ENCODE measurements around the gene PLEKHH2.
"Not testable (repeated sequence)": the region's sequence is repeated elsewhere in the genome, so short reads cannot be mapped to it uniquely, and the experiment has no call there.

Gene PLEKHH2

DNA sequence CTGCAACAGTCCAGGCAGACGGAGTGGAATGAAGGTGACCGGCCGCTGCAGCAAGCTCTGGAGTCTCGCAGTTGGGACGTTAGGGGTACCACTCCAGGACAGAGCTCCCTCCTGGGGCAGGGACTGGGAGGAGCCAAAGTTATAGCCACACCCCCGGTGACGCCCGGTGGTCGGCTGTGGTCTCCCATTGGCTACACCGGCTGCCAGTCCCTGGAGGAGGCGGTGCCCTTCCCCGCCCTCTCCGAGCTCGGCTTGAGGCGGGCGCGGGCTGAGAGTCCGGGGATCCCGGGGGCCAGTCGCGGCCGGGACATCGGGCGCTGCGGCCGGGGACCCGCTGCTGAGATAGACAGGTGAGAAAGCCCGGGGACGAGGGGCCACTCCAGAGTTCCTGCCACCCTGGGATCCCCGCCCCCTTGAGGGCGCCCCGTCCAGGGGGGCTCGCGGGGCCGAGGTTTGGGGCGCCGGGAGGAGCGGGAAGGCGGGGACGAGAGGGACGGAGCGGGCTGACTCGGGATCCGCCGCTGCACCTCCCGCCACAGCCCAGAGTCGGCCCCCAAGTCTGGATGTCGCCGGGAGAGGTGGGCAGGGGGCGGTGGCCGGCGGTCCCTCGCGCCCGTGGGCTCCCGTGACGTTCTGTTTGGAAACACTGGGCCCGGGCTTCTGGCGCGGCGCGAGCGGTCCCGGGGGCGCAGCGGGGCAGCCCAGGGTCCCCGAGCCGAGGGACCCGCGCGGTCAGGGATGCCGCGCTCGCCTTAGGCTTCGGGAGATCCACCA, at the start of gene PLEKHH2:
Gene PLEKHH2 (plus strand): TSS at position 231 of the 774 bp plus-strand sequence. CDS start 7,414 bp downstream, outside the sequence.
- peak; percentile 94 for DNase-seq

- DNase-seq, result no peak
Measured at GRCh38 chr2:43592443-43592842, 44.6 kb upstream of the PLEKHH2 start.

- DNase-seq, result no peak
Measured at GRCh38 chr2:43593254-43593653, 43.8 kb upstream of the PLEKHH2 start.

GRCh38 chr2:43594875-43595274, 42.2 kb upstream of the PLEKHH2 start:
- DNase-seq, result no peak

GRCh38 chr2:43595603-43596412, 41.3 kb upstream of the PLEKHH2 start, which contains the start of gene THADA:
Gene THADA, minus strand, starts transcription at chr2:43596038. Its CDS starts 3,646 bp downstream, at chr2:43592392.
- DNase-seq, result peak; percentile 99

DNA sequence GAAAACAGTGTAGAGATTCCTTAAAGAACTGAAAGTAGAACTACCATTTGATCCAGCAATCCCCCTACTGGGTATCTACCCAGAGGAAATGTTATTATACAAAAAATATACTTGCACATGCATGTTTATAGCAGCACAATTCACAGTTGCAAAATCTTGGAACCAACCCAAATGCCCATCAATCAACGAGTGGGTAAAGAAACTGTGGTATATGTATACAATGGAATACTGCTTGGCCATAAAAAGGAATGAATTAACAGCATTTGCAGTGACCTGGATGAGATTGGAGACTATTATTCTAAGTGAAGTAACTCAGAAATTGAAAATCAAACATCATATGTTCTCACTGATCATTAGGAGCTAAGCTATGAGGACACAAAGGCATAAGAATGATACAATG, 36.5 kb upstream of the PLEKHH2 start:
- DNase-seq, result not testable (repeated sequence)

- DNase-seq, result no peak
Measured at GRCh38 chr2:43604674-43605073, 32.4 kb upstream of the PLEKHH2 start.

GRCh38 chr2:43605079-43605655, 31.9 kb upstream of the PLEKHH2 start:
- no peak for DNase-seq

DNA sequence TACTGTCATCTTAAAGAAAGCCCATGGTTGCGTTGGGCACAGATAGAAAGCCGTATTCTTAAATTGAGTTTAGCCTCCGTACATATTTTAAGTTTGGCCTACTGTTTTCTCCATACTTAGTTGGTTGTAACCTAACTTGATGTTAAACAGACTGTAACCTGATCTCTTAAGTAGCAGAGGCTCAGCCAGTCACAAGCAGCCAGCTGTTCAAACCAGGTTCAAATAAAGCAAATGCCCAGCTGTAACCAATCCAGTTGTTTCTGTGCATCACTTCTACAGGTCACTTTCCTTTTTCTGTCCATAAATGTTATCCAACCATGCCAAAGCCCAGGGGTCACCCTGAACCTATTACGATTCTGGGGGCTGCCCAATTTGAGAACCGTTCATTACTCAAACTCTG, 31.2 kb upstream of the PLEKHH2 start:
- no peak for DNase-seq

GRCh38 chr2:43609290-43609918, 27.7 kb upstream of the PLEKHH2 start:
- no peak for DNase-seq

DNA sequence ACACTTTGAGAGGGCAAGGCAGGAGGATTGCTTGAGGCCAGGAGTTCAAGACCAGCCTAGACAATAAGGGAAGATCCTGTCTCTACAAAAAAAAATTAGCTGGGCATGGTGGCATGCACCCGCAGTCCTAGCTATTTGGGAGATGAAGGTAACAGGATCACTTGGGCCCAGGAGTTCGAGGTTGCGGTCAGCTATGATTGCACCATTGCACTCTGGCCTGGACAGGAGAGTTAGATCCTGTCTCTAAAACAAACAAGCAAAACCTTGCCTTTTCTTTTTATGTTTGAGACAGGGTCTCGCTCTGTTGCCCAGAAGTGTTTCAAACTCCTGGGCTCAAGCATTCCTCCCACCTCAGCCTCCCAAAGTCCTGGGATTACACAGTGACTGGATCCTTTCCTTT, 26.7 kb upstream of the PLEKHH2 start:
- no peak for DNase-seq

DNA sequence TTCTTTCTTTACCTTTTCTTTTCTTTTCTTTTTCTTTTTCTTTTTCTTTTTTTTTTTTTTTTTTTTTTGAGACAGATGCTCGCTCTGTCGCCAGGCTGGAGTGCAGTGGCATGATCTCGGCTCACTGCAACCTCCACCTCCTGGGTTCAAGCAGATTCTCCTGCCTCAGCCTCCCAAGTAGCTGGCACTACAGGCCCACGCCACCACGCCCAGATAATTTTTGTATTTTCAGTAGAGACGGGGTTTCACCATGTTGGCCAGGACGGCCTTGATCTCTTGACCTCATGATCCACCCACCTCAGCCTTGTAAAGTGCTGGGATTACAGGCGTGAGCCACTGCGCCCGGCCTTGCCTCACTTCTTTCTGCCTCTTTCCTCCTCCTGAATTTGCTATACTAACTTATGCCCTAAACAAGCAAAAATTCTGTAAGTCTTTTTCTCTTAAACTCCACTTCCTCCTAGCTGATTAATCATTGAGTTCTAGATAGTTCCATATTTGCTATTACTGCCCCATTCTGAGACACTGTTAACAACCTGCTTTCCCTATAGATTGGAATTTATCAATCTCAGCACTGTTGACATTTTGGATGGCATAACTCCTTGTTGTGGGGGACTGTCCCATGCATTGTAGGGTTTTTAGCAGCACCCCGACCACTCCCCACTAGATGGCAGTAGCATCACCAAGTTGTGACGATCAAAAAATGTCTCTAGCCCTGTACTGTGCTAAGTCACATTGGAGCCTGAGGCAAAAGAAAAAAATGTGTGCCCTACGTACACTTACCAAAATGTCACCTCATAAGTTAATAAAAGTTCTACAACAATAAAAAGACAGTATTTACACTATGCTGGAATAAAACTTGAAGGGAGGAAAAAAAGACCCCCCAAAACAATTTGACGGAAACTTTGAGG, 24.8 kb upstream of the PLEKHH2 start:
- peak; percentile 76 for DNase-seq

- no peak for DNase-seq
Measured at GRCh38 chr2:43612944-43613343, 24.1 kb upstream of the PLEKHH2 start.

DNA sequence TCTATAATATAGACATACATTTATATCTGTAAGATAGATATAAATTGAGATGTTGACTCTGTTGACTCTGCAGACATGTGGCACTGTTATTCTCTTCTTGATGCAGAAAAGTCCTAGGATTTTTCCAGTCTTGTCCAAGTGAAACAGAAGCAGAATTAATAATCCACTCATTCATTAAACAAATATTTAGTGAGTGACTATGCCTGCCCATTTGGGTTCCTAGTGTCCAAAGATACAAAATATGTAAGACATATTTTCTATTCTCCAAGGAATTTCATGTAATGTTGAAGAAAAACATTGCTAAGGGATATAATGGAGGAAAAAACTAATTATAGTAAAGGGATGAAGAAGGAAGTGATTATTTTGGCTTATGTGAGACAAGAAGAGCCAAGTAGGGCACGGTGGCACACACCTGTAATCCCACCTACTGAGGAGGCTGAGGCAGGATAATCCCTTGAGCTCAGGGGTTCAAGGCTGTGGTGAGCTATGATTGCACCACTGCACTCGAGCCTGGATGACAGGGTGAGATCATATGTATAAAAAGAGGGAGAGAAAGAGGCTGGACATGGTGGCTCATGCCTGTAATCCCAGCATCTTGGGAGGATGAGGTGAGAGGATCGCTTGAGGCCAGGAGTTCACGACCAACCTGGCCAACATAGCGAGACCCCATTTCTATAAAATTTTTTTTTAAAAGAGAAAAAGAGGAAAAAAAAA, 19.9 kb upstream of the PLEKHH2 start:
- no peak for DNase-seq

DNA sequence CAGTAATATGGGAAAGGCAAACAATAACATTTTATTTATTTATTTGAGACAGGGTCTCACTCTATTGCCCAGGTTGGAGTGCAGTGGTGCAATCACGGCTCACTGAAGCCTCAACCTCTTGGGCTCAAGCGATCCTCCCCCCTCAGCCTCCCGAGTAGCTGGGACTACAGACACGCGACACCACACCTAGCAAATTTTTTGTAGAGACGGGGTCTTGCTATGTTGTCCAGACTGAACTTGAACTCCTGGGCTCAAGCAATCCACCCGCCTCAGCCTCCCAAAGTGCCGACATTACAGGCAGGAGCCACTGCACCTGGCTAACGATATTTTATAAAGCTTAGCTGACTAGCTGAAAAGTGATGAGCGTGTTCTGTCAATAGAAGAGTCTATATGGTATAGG, 17.5 kb upstream of the PLEKHH2 start:
- DNase-seq, result no peak

GRCh38 chr2:43622931-43623451, 14.1 kb upstream of the PLEKHH2 start:
- DNase-seq, result no peak

DNA sequence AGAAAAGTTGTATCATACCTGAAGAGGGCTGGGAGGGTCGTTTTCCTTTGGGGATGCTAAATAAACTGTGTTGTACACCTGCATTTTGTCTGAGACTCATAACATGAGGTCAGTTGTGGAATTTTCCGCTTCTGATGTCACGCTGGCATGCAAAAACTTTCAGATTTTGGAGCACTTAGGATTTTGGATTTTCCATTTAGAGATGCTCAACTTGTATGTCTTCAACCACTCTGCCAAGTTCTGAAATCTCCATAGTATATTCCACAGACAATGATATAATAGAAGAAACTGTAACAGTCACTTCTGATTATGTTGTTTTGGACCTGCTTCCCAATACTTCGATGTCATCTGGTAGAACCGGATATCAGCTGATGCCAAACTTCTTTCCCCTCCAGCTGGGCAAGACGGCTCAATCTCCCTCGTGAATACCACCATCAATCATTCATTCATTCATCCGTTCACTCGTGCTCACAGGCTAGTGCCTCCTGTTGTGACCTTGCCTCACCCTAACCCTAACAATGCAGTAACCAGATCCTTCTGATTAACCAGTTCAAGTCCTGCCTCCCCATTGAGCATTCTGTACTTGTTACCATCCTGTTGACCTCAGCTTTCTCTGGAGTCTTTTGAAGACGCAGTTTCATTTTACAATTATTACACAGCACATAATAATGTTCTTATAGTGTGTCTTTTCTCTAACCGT, 5.3 kb upstream of the PLEKHH2 start:
- no peak for DNase-seq

DNA sequence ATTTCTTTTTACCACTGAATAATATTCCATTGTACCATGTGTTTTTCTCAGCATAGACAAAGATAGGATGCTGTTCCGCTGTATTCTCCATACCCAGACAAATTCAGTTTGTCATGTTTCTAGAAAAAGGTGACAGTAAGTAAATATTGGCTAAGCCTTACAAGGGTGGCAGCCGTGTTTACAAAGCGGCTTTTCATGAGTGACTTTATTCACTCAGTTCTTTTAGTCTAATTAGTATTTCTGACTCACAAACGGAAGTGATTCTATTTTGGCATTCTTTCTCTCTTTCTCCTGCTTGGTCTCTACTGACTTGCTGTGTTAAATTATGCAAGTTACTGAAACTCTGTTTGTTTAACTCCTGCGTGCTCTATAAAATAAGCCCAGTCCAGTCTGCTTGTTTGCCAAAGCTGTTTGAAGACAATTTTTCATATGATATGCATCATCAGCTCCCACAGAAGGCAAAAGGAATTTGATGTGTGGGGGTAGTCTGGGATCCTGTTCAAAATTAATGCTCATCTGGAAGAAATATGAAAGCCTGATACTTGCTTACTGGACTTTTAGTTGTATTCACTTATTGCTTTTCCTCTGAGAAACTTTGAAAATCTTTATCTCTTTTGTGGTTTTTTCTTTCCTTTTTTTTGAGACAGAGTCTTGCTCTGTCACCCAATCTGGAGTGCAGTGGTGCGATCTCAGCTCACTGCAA, 2.3 kb upstream of the PLEKHH2 start:
- DNase-seq, result no peak

GRCh38 chr2:43636153-43636552, 907 bp upstream of the PLEKHH2 start:
- DNase-seq, result not testable (repeated sequence)

DNA sequence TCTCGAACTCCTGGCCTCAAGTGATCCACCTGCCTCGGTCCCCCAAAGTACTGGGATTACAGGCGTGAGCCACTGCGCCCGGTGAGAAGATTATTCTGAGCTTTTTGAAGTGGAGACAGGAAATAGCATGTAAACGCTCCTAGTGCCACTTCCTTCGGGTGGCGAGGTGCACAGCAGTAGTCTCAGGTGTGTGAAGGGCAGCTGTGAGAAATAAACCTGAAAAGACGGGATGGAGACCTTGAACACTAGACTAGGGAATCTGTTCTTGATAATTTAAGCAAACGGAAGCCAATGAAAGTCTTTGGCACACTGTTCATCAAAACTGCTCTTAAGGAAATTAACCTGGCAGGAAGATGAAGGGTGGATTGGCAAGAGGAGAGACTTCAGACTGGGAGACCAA, 439 bp upstream of the PLEKHH2 start:
- DNase-seq, result no peak

Measured in left hindlimb (tissue), 1 donor.